Cortex of kidney (tissue), 1 donor: ENCODE results near the gene FNBP1.

Experiments used
- DNase-seq: peaks from one replicate; lab custom pipeline; 2025; lab: John Stamatoyannopoulos, UW

FNBP1 gene

GRCh38 chr9:130045725-130046450, 2.9 kb upstream of the FNBP1 start:
- no peak for DNase-seq

- no peak for DNase-seq
These were observed 950 bp upstream of the FNBP1 start for GRCh38 chr9:130043654-130044623.

DNA sequence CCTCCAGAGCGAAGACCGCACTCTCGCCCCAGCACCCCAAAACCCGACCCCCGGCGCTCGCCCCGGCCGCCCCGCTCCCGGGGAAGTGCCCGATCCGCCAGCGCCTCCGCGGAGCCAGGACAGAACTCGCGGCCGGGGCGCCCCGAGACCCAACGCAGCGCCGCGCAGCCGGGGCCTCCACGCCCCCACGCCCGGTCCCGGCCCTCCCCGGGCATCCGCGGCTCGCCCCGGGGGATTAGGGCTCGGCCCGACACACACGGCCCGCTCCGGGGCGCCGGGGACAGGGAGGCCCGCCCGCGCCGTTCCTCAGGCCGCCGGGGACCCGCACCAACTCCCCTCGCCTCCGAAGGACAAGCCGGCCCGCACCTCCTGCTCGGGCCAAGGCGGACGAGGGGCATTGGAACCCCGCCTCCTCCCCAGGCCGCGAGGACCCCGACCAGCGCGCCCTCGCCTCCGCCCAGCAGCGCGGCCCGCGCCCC, 544 bp downstream of the FNBP1 start:
- no peak for DNase-seq

GRCh38 chr9:130041648-130042405, 1.2 kb downstream of the FNBP1 start:
- DNase-seq, result no peak

- DNase-seq, result no peak
These were observed 1.9 kb downstream of the FNBP1 start for GRCh38 chr9:130040984-130041647.

DNA sequence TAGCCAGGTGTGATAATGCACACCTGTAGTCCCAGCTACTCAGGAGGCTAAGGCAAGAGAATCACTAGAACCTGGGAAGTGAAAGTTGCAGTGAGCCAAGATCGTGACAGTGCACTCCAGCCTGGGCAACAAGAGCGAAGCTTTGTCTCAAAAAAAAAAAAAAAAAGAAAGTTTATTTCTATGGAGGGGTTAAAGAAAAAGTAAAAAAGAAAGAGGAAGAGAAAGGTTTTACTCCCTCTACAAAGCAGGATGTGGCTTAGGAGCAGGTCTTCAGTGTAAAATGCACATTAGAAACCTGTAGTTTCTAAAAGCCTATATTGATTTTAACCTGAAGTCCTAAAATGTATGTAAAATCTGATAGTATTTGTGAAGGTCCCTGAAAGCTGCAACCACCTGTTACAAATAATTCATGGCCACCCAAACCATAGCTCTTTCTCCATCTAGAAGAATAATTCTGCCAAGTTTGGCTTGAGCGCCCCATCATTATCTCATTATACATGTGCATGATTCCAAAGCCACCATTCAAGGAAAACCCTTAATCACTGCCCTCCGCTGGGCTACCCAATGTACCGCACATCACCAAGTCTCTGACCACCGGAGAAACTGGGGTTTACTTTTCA, 3.4 kb downstream of the FNBP1 start:
- no peak for DNase-seq

DNA sequence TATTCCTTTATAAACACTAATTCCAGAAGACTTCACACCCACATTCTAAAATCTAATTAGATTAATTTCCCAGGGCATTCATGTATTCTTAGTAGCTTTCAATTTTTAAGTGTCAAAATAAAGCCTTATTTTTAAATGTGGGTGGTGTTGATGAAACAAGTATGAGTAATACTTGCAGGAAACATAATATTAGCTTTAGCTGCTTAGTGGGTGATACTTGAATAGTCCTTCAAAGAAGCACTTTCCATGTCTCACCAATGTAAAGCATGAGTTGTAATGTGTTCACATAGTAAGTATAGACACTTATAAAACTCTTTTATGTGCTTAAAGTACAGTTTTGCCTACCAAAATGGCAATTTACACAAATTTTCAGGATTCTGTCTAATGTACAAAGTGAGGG, 6.9 kb downstream of the FNBP1 start:
- no peak for DNase-seq

DNA sequence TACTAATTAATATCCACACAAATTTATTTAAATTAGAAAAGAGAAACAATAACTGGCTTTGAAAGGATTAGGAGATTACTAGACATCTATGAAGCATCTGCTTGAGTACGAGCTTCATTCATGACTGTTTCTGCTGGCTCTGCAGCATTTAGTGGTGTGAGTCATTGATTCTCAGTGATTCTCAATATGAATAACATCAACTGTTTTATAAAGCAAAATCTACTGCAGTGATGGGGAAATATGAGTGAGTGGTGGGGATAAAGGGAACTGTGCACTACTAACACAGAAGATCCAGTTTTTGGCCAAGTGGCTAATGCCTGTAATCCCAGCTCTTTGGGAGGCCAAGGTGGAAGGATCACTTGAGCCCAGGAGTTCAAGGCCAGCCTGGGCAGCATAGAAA, 8.4 kb downstream of the FNBP1 start:
- DNase-seq, result no peak

GRCh38 chr9:130030651-130031127, 12.3 kb downstream of the FNBP1 start:
- no peak for DNase-seq

DNA sequence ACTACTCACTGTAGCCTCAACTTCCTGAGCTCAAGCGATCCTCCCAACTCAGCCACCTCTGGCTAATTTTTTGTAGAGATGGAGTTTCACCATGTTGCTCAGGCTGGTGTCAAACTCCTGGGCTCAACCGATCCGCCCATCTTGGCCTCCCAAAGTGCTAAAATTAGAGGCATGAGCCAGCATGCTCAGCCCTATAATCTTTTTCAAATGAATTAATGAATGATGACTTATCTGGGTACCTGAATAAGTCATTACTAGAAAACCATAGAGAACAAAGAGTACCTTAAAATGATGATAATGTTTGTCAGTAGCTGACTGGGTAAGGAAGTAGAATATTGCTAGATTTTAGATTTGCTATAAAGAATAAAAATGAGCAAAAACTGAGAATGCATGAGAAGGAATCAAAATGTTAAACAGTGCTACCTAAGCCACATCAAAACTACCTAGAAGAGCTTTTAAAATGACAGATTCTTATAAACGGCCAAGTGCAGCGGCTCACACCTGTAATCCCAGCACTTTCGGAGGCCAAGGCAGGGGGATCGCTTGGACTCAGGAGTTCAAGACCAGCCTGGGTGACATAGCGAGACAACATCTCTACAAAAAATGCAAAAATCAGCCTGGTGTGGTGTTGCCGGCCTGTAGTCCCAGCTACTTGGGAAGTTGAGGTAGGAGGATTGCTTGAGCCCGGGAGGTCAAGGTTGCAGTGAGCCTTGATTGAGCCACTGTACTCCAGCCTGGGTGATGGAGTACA, 13.6 kb downstream of the FNBP1 start:
- DNase-seq, result no peak

DNA sequence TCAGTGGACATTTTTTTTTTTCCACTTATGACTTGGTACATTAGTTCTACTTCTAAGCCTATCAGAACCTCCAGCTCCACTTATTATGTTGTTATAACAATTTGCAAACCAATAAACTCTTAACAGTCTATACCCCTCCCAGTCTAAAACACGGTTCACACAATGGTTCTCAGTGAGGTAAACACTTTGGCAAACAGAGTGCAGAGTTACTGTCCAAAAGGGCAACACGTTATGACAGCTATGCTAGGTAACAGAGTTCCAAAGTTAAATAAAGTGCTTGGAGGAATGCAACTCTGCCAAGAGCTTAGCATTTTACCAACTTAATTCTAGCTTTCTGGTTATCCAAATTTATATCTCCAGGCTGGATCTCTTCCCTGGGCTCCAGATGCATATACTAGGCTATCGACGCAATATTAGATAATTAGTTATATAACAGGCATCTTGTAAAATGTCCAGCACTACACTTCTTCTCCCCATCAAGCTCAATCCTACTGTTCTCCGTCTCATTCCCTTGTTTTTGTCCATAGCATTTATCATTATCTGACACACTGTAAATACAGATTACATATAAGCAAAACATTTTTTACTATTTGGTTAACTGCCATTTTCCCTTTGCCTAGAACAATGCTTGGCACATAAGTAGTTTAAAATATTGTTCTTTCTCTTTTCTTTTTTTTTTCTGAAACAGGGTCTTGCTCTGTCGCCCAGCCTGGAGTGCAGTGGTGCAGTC, 14.3 kb downstream of the FNBP1 start:
- no peak for DNase-seq

- no peak for DNase-seq
These were observed 15.2 kb downstream of the FNBP1 start for GRCh38 chr9:130027533-130028365.

- no peak for DNase-seq
These were observed 16.2 kb downstream of the FNBP1 start for GRCh38 chr9:130026583-130027340.

DNA sequence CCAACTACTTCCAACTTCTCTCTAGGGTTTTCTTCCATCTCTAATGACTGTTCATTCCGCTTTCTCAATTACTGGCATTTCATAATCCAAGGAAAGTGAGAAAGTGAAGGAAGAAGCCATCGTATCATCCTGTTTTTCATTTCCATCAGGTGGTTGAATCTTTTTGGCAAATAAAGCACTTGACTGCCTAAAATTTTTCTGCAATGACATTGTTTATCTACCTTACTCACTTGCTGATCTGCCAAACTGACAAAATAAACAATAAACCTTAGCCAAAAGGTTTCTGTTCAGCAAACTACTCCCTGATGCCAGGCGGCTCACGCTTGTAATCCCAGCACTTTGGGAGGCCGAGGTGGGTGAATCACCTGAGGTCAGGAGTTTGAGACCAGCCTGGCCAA, 18.4 kb downstream of the FNBP1 start:
- no peak for DNase-seq

- DNase-seq, result no peak
These were observed 18.9 kb downstream of the FNBP1 start for GRCh38 chr9:130023994-130024596.

DNA sequence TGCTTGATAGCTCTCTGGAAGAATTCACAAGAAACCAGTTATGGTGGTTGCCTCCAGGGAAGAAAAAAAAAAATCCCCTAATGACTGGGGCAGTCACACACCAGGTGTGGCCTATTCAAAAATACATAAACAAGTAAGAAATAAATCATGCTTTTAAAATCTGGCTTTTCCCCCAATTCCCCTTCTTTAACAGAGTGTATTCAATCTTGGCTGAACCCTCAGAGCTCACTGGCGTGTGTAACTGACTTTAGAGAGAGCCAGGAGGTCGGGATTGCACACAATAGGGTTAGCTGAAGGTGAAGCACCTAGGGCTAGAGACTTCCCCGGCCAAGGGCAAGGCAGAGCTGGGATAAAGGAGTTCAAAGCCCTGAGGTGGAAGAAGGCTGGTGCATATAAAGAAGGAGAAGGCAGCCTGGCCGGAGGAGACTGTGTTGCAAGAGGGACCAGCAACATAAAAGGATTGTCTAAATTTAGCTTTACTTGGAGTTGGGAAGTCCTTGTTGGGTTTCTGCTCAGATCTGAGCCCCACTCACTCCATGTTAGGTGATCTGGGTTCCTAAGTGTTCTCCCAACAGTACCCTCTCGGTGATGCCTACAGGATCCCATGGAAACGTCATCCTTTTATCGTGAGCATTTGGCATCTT, 19.7 kb downstream of the FNBP1 start:
- no peak for DNase-seq

DNA sequence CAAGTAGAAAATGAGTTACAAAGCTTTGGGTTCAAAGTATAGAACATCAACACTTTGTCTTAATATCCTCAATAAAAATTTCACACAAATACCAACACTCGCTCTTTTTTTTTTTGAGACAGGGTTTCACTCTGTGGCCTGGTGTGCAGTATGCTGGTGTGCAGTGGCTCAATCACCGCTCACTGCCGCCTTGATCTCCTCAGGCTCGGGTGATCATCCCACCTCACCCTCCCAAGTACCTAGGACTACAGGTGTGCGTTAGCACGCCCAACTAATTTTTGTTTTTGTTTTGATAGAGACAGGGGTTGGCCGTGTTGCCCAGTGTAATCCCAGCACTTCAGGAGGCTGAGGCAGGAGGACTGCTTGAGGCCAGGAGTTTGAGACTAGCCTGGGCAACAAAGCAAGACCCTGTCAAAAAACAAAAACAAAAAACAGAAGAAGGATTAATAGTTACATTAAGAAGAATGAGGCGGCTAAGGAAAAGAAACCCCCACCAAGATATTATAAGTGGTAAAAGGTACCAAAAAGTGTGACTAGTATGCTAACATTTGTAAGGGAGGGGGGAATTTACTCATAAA, 20.3 kb downstream of the FNBP1 start:
- no peak for DNase-seq
